Gastroesophageal sphincter (tissue), 4 donors: ENCODE data around the gene PGPEP1. TPM values are rescaled to one million over a fixed set of nuclear protein-coding genes. Genes with fewer than 3 reads are reported as not detected.
"Not testable (repeated sequence)": the region's sequence is repeated elsewhere in the genome, so short reads cannot be mapped to it uniquely, and the experiment has no call there.

ENCODE experiments used
- ATAC-seq: fragments of 150-250 bp; one replicate; pipeline ENCODE4 v1.9.1; 2016; ENCODE audit warnings: mild to moderate bottlenecking, moderate library complexity
- H3K27ac ChIP-seq, 4 donors: fragments of 200-600 bp; sonication (generic) in 3 of 4; 1 replicate in 3 of 4; 2 replicates in 1 of 4; pipeline ENCODE4 v1.5.1; 2016 to 2019
- H3K27me3 ChIP-seq: fragments of 200-600 bp; sonication (generic); one replicate; pipeline ENCODE4 v1.5.1; 2019
- H3K36me3 ChIP-seq, 2 donors: fragments of 200-600 bp; sonication (generic); one replicate each; pipeline ENCODE4 v1.5.1; 2019; ENCODE audit warnings: control low read depth in 1 of 2
- H3K4me1 ChIP-seq, 3 donors: fragments of 200-600 bp; sonication (generic); 1 replicate in 2 of 3; 2 replicates in 1 of 3; pipeline ENCODE4 v1.5.1; 2016 to 2019; ENCODE audit warnings: control low read depth in 2 of 3
- H3K4me3 ChIP-seq, 2 donors: fragments of 200-600 bp; sonication (generic); one replicate each; pipeline ENCODE4 v1.5.1; 2019; ENCODE audit warnings: mild to moderate bottlenecking in 1 of 2, moderate library complexity in 1 of 2
- H3K9me3 ChIP-seq, 3 donors: fragments of 200-600 bp; sonication (generic); one replicate each; pipeline ENCODE4 v1.5.1; 2017 to 2019; ENCODE audit warnings: control low read depth in 2 of 3
- CTCF ChIP-seq, 4 experiments: fragments of 200-600 bp in 2 of 4; fragments of 450-650 bp in 2 of 4; sonication (generic) in 1 of 4; IDR thresholded peaks; one replicate each; pipeline ENCODE4 v1.5.1; 2017 to 2019; ENCODE audit warnings: antibody characterized with exemption in 4 of 4, mild to moderate bottlenecking in 2 of 4, moderate library complexity in 2 of 4
- EP300 ChIP-seq: sonication (generic); formaldehyde crosslinking; IDR thresholded peaks from one replicate; pipeline ENCODE4 v1.6.1; 2017; ENCODE audit warnings: antibody characterized with exemption, mild to moderate bottlenecking
- POLR2A ChIP-seq, 2 donors: fragments of 450-650 bp; IDR thresholded peaks; one replicate each; pipeline ENCODE4 v1.6.1; 2017; ENCODE audit warnings: antibody characterized with exemption in 2 of 2, mild to moderate bottlenecking in 2 of 2, moderate library complexity in 1 of 2
- POLR2AphosphoS5 ChIP-seq: sonication (generic); formaldehyde crosslinking; IDR thresholded peaks from one replicate; pipeline ENCODE4 v1.6.1; 2017; ENCODE audit warnings: antibody characterized with exemption
- WGBS, 2 donors: methylation state at CpG; one replicate each; pipeline ENCODE4 v1.1.5; 2018; ENCODE audit warnings: low coverage in 1 of 2; 5-methylcytosine and 5-hydroxymethylcytosine counted together
- total RNA-seq, 4 donors: library from RNA; depleted of rRNA; stranded (reverse); fragments of >200 nt; gene quantifications; one replicate each; pipeline ENCODE4 v1.1.0, GENCODE V29; 2016

Gene PGPEP1
- total RNA-seq, 4 donors from 2014 or later = 15.0 to 38.2 (median 23.1) TPM

- H3K27ac ChIP-seq = no peak overlapping the region
- no peak for ATAC-seq
- TF ChIP-seq POLR2A (IDR thresholded peaks at IDR 0.05) = no peak
- no peak for TF ChIP-seq EP300
- no peak for TF ChIP-seq CTCF (IDR thresholded peaks at IDR 0.05)
- no peak for TF ChIP-seq POLR2AphosphoS5
- H3K4me1 ChIP-seq = no peaks in the 10 kb centered on the region
- 100% methylated on average over 1 of the region's 3 CpGs; no CpG with 5 or more reads in 1 of the 2 donors for WGBS, 2 donors
- H3K4me3 ChIP-seq = no peak overlapping the region
- no peaks in the 10 kb centered on the region for H3K27me3 ChIP-seq
- H3K36me3 ChIP-seq = peaks cover 0 to 76% of the 10 kb centered on the region in 2 donors
- H3K9me3 ChIP-seq = no peaks in the 10 kb centered on the region
These were observed 16.6 kb downstream of the PGPEP1 start for GRCh38 chr19:18357041-18357440.

- ATAC-seq = no peak
- 87 to 92% methylated on average over 5 to 8 of the region's 8 CpGs for WGBS, 2 donors
- H3K36me3 ChIP-seq = peaks cover 0 to 74% of the 10 kb centered on the region in 2 donors
These were observed 21.2 kb downstream of the PGPEP1 start for GRCh38 chr19:18361646-18362045.

DNA sequence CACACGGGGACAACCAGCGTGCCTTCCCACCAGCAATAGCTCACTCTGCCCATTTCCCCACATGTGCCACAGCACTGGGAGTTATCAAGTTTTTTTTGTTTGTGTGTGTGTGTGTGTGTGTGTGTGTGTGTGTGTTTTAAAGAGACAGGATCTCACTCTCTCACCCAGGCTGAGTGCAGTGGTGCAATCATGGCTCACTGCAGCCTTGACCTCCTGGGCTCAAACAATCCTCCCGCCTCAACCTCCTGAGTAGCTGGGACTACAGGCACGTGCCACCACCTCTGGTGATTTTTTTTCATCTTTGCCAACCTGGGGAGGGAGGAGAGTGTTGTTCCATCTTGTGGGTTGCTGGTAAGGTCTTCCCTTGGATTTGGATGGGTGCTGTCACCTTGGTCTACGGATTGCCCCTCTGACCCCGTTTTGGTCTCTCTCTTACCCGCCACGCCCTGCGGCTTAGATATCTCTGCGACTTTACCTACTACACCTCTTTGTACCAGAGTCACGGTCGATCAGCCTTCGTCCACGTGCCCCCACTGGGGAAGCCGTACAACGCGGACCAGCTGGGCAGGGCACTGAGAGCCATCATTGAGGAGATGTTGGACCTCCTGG, 22.6 kb downstream of the PGPEP1 start:
- ATAC-seq = no peak
- Histone ChIP-seq H3K4me3 (no peak overlapping the region), H3K27me3 (no peaks in the 10 kb centered on the region), H3K9me3 (no peaks in the 10 kb centered on the region), H3K36me3 (peaks cover 0 to 62% of the 10 kb centered on the region in 2 donors), H3K4me1 (peaks cover 0 to 20% (median 5%) of the 10 kb centered on the region in 3 donors), H3K27ac (no peak overlapping the region)
- 87 to 91% methylated on average over 7 to 12 of the region's 17 CpGs for WGBS, 2 donors
- TF ChIP-seq POLR2AphosphoS5 (no peak), CTCF (IDR thresholded peaks at IDR 0.05) (no peak), EP300 (no peak), POLR2A (IDR thresholded peaks at IDR 0.05) (no peak)

More at GRCh38 chr19:18361646-18362045, 21.2 kb downstream of the PGPEP1 start:
- Histone ChIP-seq H3K4me3 (no peak overlapping the region), H3K4me1 (peaks cover 0 to 20% (median 5%) of the 10 kb centered on the region in 3 donors), H3K9me3 (no peaks in the 10 kb centered on the region), H3K27ac (no peak overlapping the region), H3K27me3 (no peaks in the 10 kb centered on the region)
- TF ChIP-seq EP300 (no peak), CTCF (IDR thresholded peaks at IDR 0.05) (no peak), POLR2A (IDR thresholded peaks at IDR 0.05) (no peak), POLR2AphosphoS5 (no peak)

- Histone ChIP-seq H3K4me3 (no peak overlapping the region), H3K27ac (peak overlapping the region in 2 of 4 donors; percentile 65 to 76), H3K4me1 (peaks cover 0 to 20% (median 5%) of the 10 kb centered on the region in 3 donors), H3K27me3 (no peaks in the 10 kb centered on the region), H3K9me3 (no peaks in the 10 kb centered on the region), H3K36me3 (peaks cover 0 to 55% of the 10 kb centered on the region in 2 donors)
- 84 to 86% methylated on average over 5 to 6 of the region's 6 CpGs for WGBS, 2 donors
- no peak for TF ChIP-seq EP300
- no peak for TF ChIP-seq CTCF (IDR thresholded peaks at IDR 0.05)
- no peak for TF ChIP-seq POLR2AphosphoS5
- TF ChIP-seq POLR2A (IDR thresholded peaks at IDR 0.05) = no peak
- ATAC-seq = no peak
These were observed 23.4 kb downstream of the PGPEP1 start for GRCh38 chr19:18363787-18364186.

GRCh38 chr19:18364277-18364825, 24.0 kb downstream of the PGPEP1 start:
- Histone ChIP-seq H3K27ac (peak overlapping the region in 3 of 4 donors; percentile 61 to 76 (median 65)), H3K36me3 (peaks cover 0 to 54% of the 10 kb centered on the region in 2 donors), H3K4me1 (peaks cover 0 to 20% (median 5%) of the 10 kb centered on the region in 3 donors)
- WGBS, 2 donors = 10 to 59% methylated on average over 2 to 4 of the region's 11 CpGs
- not testable (repeated sequence) for H3K4me3 ChIP-seq, ATAC-seq, H3K27me3 ChIP-seq, H3K9me3 ChIP-seq
